Stimulated activated CD4-positive, alpha-beta T cell treated with anti-CD3 and anti-CD28 coated beads, Interleukin-2, amount 100 ng/mL, for 4 hours (primary cell): Measurements from ENCODE around the gene POLR2A.

ENCODE experiments used
- DNase-seq: peaks from one replicate; pipeline ENCODE4 v3.0.0-alpha.2; 2020; ENCODE audit warnings: low read depth

The POLR2A gene

DNA sequence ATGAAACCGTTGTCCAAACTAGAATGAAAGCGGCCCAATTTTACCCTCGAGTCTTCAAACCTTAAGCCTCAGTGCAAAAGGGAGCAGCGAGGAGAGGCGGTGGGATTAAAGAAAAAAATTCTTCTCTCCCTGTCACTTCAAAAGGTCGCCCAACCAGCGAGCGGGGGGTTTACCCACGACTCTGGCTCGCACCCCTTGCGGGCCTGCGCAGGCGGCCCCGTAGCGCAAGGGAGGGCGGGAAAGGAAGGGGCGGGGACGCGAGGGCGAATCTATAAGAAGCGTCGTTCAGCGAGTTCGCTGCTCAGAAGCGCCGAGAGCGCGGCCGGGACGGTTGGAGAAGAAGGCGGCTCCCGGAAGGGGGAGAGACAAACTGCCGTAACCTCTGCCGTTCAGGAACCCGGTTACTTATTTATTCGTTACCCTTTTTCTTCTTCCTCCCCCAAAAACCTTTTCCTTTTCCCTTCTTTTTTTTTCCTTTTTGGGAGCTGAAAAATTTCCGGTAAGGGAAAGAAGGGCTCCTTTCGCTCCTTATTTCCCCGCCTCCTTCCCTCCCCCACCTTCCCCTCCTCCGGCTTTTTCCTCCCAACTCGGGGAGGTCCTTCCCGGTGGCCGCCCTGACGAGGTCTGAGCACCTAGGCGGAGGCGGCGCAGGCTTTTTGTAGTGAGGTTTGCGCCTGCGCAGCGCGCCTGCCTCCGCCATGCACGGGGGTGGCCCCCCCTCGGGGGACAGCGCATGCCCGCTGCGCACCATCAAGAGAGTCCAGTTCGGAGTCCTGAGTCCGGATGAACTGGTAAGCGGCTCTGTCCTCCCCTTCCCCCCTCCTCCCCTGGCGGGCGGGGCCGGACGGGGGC, at the start of gene POLR2A:
POLR2A (plus strand) TSS at position 300 of the 852 bp plus-strand sequence.
- peak; percentile 97 for DNase-seq

GRCh38 chr17:7435676-7436555, 48.2 kb upstream of the POLR2A start:
- DNase-seq = peak; percentile 35

- peak; percentile 72 for DNase-seq
Measured at GRCh38 chr17:7436556-7437368, 47.4 kb upstream of the POLR2A start.

DNA sequence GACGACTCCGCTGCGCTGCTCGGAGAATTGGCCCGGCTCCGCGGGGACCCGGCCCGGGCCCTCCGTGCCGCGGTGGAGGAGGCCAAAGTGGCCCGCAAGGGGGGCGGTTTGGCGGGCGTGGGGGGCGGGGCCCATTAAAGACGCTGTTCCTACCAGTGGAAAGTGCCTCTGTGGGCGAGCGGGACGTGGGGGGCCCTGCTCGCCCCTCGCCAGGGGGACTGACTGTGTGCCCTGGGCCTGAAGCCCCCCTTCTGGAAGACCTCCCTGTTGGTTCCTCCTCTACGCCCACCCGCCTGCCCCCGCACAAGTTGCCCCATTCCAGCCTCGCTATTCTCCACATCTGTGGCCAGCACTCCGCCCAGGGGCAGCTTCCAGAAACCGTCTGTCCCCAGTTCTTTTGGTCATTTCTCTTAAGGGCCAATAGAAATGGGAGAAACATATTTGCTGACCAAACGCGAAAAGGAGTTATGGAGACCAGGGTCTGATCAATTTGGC, 46.8 kb upstream of the POLR2A start:
- DNase-seq = no peak

DNA sequence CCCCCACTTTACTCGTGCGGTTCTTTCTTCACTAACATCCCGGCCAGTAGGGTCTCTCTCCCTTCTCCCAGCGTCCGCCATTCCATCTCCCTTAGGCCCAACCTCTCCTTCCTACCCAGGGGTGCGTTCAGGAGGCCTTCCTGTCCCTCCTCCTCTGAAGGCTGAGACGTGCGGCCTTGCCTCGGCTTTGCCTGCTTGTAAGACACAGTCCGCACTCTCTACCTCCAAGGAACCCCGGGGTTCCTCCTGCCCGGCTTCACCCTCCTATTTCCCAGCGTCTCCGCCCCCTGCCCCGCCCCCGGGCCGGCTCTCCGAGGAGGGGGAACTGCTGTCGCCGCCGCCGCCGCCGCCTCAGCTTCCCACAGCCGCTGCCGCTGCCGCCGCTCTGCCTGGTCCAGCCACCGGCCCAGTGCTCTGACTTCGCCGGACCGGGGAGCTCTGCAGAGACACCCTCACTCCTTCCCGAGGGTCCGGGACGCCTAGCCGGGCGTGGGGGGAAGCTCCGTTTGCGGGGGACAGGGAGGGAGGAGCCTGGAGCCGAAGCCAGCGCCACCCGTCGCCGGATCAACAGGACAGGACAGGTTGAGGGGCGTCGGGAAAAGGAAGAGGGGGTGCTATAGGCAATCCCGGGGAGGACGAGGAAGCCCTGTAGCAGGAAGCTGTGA, 46.1 kb upstream of the POLR2A start:
- DNase-seq = peak; percentile 57

DNA sequence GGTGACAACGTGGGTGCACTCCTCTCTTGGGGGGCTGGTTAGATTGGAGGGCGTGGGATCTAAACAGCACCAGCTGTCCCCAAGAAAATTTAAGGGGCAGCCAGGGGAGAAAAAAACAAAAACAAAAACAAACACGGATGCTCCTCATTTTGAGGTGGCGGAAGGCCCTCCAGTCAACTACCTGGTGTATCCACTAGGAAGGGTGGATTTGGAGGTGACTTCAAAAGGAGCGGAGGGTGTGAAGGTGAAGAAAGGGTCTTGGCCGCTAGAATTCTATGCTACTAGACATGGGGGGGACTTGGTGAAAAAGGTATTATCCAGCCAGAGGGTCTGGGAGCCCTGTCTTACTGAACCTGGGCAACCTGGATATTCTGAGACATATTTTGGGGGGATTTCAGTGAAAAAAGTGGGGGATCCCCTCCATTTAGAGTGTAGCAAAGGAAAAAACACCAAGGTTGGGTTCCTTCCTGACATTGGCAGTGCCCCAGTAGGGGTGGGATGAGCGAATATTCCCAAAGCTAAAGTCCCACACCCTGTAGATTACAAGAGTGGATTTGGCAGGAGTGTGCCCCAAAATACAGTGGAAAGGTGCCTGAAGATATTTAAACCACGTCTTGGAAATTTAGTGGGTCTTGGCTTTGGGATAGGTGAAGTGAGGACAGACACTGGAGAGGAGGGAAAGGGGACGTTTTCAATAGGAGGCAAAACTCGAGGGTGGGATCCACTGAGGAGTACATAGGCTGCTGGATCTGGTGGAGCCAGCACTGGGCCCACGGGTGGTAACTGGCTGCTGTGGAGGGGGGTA, 45.3 kb upstream of the POLR2A start:
- no peak for DNase-seq

GRCh38 chr17:7439462-7440112, 44.6 kb upstream of the POLR2A start, which contains the start of gene FGF11:
Gene FGF11, plus strand, starts transcription at chr17:7439512. Its CDS starts 109 bp downstream, at chr17:7439621.
- no peak for DNase-seq

DNA sequence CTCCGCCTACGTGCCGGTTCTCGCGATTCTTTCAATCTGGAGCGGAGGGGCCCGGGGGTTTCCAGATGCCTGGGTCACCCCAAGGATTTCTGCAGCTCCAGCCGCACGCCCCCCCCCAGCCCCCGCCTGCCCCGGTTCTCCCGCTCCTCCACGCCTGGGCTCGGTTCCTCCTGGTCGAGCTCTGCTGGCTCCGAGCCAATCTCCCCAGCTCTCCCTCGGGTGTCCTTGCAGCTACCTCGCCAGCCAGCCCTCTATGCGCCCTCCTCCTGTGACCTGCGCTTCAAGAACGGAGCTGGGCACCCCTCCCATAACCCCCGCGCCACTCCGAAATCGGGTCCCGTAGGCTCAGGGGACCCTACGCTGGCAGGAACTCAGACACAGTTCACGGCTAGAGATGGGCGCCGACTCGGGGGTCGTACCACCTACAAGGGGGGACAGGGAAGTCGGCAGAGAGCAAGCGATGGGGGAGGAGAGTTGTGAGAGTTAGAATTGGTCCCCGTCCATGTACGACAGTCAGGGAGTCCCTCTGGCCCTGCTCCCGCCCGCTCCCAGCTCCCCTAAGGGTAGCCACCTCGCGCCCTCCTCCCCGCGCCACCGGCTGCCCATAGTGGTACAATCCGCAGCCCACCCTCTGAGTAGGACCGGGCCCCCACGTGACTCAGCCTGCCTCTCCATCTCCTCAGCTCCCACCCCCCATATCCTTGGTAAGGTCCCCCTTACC, 43.9 kb upstream of the POLR2A start:
- peak; percentile 22 for DNase-seq

DNA sequence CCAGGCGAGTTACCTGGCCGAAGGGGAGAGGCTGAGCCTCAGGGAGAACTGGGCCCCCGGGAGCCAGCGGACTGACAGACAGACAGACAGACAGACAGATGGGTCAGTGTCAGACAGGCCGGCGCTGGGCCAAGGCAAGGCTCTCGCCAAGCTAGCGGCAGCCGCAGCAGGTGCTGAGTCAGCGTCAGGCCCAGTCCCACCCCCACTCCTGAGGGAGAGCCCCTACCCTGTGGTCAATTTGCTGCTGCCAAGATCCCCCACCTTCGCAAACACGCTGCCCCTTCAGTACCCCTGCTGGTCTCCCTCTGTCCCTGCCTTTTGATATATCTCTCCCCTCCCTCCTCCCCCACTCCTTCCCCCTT, 43.4 kb upstream of the POLR2A start:
- no peak for DNase-seq

GRCh38 chr17:7441266-7441665, 42.9 kb upstream of the POLR2A start:
- no peak for DNase-seq

GRCh38 chr17:7442142-7442541, 42.0 kb upstream of the POLR2A start:
- no peak for DNase-seq

- DNase-seq = no peak
Measured at GRCh38 chr17:7443499-7444485, 40.4 kb upstream of the POLR2A start.

- DNase-seq = no peak
Measured at GRCh38 chr17:7444682-7445618, 39.2 kb upstream of the POLR2A start, which contains the start of gene CHRNB1. Gene CHRNB1, plus strand, starts transcription at chr17:7445061. Its CDS starts 67 bp downstream, at chr17:7445128.

DNA sequence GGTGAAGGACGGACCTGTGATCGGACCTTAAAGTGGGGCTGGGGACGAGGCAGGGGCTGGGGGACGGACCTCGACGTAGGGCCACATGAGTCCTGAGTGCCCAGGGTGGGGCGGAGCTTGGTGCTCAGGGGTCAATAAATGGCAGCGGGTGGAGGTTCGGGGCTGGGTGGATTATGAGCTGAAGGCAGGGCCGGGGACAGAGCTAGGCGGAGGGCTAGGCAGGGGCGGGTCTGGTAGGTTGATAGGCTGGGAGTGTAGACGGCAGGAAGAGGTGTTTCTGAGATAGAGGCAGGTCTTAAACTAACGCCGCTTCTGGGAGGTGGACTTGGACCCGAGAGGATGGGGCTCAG, 38.6 kb upstream of the POLR2A start:
- DNase-seq = no peak

- DNase-seq = no peak
Measured at GRCh38 chr17:7448461-7448860, 35.7 kb upstream of the POLR2A start.

GRCh38 chr17:7459961-7460545, 24.1 kb upstream of the POLR2A start:
- DNase-seq = no peak
